ENCODE results near the gene KRT82. TPM values are rescaled to one million over a fixed set of nuclear protein-coding genes. Genes with fewer than 3 reads are reported as not detected.

Gene KRT82
- total RNA-seq, 2 donors from 2014 or later, result not detected

- Histone ChIP-seq H3K27me3 (replicated peaks; ENCODE audit: insufficient read depth) (no peaks in the 10 kb centered on the region), H3K4me3 (no peak overlapping the region), H3K27ac (no peak overlapping the region), H3K9me3 (no peaks in the 10 kb centered on the region), H3K36me3 (no peaks in the 10 kb centered on the region), H3K4me1 (ENCODE audit: control insufficient read depth in 1 of 2, low read depth in 2 of 2) (no peaks in the 10 kb centered on the region)
- TF ChIP-seq, protein P1, sequence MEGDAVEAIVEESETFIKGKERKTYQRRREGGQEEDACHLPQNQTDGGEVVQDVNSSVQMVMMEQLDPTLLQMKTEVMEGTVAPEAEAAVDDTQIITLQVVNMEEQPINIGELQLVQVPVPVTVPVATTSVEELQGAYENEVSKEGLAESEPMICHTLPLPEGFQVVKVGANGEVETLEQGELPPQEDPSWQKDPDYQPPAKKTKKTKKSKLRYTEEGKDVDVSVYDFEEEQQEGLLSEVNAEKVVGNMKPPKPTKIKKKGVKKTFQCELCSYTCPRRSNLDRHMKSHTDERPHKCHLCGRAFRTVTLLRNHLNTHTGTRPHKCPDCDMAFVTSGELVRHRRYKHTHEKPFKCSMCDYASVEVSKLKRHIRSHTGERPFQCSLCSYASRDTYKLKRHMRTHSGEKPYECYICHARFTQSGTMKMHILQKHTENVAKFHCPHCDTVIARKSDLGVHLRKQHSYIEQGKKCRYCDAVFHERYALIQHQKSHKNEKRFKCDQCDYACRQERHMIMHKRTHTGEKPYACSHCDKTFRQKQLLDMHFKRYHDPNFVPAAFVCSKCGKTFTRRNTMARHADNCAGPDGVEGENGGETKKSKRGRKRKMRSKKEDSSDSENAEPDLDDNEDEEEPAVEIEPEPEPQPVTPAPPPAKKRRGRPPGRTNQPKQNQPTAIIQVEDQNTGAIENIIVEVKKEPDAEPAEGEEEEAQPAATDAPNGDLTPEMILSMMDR (IDR thresholded peaks at IDR 0.05), result no peak
- DNase-seq (ENCODE audit: low spot score) (no peak), ATAC-seq (ENCODE audit: insufficient number of reproducible peaks, low FRiP score, low read depth) (no peak)
Observed at GRCh38 chr12:52418576-52419110, 12.5 kb upstream of the KRT82 start.

DNA sequence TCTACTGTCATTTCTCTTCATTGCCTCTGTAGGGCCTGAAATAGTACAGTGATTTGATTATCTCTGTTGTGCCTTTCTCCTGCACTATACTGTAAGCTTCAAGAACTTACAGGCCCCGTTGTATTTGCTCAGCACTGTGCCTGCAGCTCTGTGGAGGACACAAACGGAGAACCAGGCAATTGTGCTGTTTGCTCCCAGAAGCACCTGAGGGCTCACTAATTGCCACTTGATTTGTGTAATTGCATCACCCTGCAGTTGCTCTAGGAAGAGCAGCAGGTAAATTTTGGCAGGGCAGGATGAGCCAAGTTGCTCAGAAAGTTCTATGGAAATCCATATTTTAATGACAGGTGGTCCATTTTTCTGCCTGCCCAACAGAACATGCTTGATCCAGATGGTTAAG, 11.6 kb upstream of the KRT82 start:
- TF ChIP-seq, protein P1 (IDR thresholded peaks at IDR 0.05), result no peak
- H3K27me3 ChIP-seq (replicated peaks; ENCODE audit: insufficient read depth), result no peaks in the 10 kb centered on the region
- ATAC-seq (ENCODE audit: insufficient number of reproducible peaks, low FRiP score, low read depth) (no peak), DNase-seq (ENCODE audit: low spot score) (no peak)
- H3K4me3 ChIP-seq, result no peak overlapping the region
- no peak overlapping the region for H3K27ac ChIP-seq
- no peaks in the 10 kb centered on the region for H3K36me3 ChIP-seq
- H3K4me1 ChIP-seq (ENCODE audit: control insufficient read depth in 1 of 2, low read depth in 2 of 2), result no peaks in the 10 kb centered on the region
- no peaks in the 10 kb centered on the region for H3K9me3 ChIP-seq

- Histone ChIP-seq H3K27me3 (replicated peaks; ENCODE audit: insufficient read depth) (no peaks in the 10 kb centered on the region), H3K4me1 (ENCODE audit: control insufficient read depth in 1 of 2, low read depth in 2 of 2) (no peaks in the 10 kb centered on the region), H3K36me3 (no peaks in the 10 kb centered on the region), H3K27ac (no peak overlapping the region), H3K9me3 (no peaks in the 10 kb centered on the region), H3K4me3 (no peak overlapping the region)
- TF ChIP-seq, protein P1 (IDR thresholded peaks at IDR 0.05), result no peak
- DNase-seq (ENCODE audit: low spot score) (no peak), ATAC-seq (ENCODE audit: insufficient number of reproducible peaks, low FRiP score, low read depth) (no peak)
Observed at GRCh38 chr12:52416795-52417194, 10.7 kb upstream of the KRT82 start.

GRCh38 chr12:52415870-52416750, 10.0 kb upstream of the KRT82 start:
- ATAC-seq (ENCODE audit: insufficient number of reproducible peaks, low FRiP score, low read depth), result peak; percentile 63
- TF ChIP-seq, protein P1 (IDR thresholded peaks at IDR 0.05), result no peak
- DNase-seq (ENCODE audit: low spot score), result no peak
- H3K4me1 ChIP-seq (ENCODE audit: control insufficient read depth in 1 of 2, low read depth in 2 of 2), result no peaks in the 10 kb centered on the region
- H3K9me3 ChIP-seq, result no peaks in the 10 kb centered on the region
- H3K27me3 ChIP-seq (replicated peaks; ENCODE audit: insufficient read depth), result no peaks in the 10 kb centered on the region
- no peaks in the 10 kb centered on the region for H3K36me3 ChIP-seq
- H3K27ac ChIP-seq, result no peak overlapping the region
- no peak overlapping the region for H3K4me3 ChIP-seq

GRCh38 chr12:52414936-52415335, 8.8 kb upstream of the KRT82 start:
- H3K4me1 ChIP-seq (ENCODE audit: control insufficient read depth in 1 of 2, low read depth in 2 of 2), result no peaks in the 10 kb centered on the region
- H3K27me3 ChIP-seq (replicated peaks; ENCODE audit: insufficient read depth), result no peaks in the 10 kb centered on the region
- no peaks in the 10 kb centered on the region for H3K9me3 ChIP-seq
- TF ChIP-seq, protein P1 (IDR thresholded peaks at IDR 0.05), result no peak
- DNase-seq (ENCODE audit: low spot score) (no peak), ATAC-seq (ENCODE audit: insufficient number of reproducible peaks, low FRiP score, low read depth) (no peak)
- H3K27ac ChIP-seq, result no peak overlapping the region
- no peaks in the 10 kb centered on the region for H3K36me3 ChIP-seq
- no peak overlapping the region for H3K4me3 ChIP-seq

Data from thoracic aorta (tissue), 2 donors.